NOMO-1 treated with dmso at 0.1 percent for 144 hours (cell line): ENCODE data around the gene NEU4.
"Not testable (repeated sequence)": the region's sequence is repeated elsewhere in the genome, so short reads cannot be mapped to it uniquely, and the experiment has no call there.

ENCODE experiments used
- DNase-seq: peaks from one replicate; lab custom pipeline; 2025; ENCODE audit not compliant: unreplicated experiment; lab: John Stamatoyannopoulos, UW

The NEU4 gene

GRCh38 chr2:241798631-241799521 lies 10.1 kb upstream of the NEU4 start:
- no peak for DNase-seq

GRCh38 chr2:241799522-241800197 lies 9.3 kb upstream of the NEU4 start:
- no peak for DNase-seq

- DNase-seq: not testable (repeated sequence)
These were observed 8.6 kb upstream of the NEU4 start for GRCh38 chr2:241800198-241800903.

- DNase-seq: no peak
These were observed 7.2 kb upstream of the NEU4 start for GRCh38 chr2:241801611-241802420.

GRCh38 chr2:241802421-241803318 lies 6.3 kb upstream of the NEU4 start:
- DNase-seq: no peak

GRCh38 chr2:241803387-241804325 lies 5.3 kb upstream of the NEU4 start:
- peak; percentile 10 for DNase-seq

- peak; percentile 51 for DNase-seq
These were observed 4.4 kb upstream of the NEU4 start for GRCh38 chr2:241804326-241805229.

GRCh38 chr2:241806217-241806616 lies 2.8 kb upstream of the NEU4 start:
- DNase-seq: not testable (repeated sequence)

GRCh38 chr2:241808051-241808720 lies 807 bp upstream of the NEU4 start:
- no peak for DNase-seq

- no peak for DNase-seq
These were observed 652 bp downstream of the NEU4 start for GRCh38 chr2:241809383-241810306.

- no peak for DNase-seq
These were observed 1.6 kb downstream of the NEU4 start for GRCh38 chr2:241810307-241811200.

GRCh38 chr2:241811201-241811951 lies 2.4 kb downstream of the NEU4 start:
- DNase-seq: no peak

GRCh38 chr2:241811952-241812729 lies 3.1 kb downstream of the NEU4 start:
- DNase-seq: no peak
